PC-9 (cell line): Measurements from ENCODE around the gene RFTN2. TPM values are rescaled to one million over a fixed set of nuclear protein-coding genes. Genes with fewer than 3 reads are reported as not detected.
"Not testable (repeated sequence)": the region's sequence is repeated elsewhere in the genome, so short reads cannot be mapped to it uniquely, and the experiment has no call there.

Experiments
- BruUV-seq: library from RNA; stranded (reverse); fragments of 400-500 nt; replicated peaks from 2 replicates; lab custom pipeline; 2021; lab: Mats Ljungman, UMichigan
- CTCF ChIA-PET: fragments of 300-600 bp; sonication (Branson Sonifier 250); formaldehyde crosslinking; loops from one replicate; lab custom pipeline; 2022; ENCODE audit warnings: antibody characterized with exemption; lab: Charles Lee
- POLR2A ChIA-PET: fragments of 300-600 bp; sonication (Branson Sonifier 250); formaldehyde crosslinking; loops from one replicate; lab custom pipeline; 2022; ENCODE audit warnings: antibody characterized with exemption; ENCODE audit not compliant: unreplicated experiment; lab: Charles Lee
- DNase-seq, 2 experiments: peaks; one replicate each; pipeline versions ENCODE4 v3.0.0 to v3.0.0-alpha.2; 2015 to 2022; ENCODE audit warnings: mixed read lengths in 1 of 2
- H2AFZ ChIP-seq: fragments of 200-600 bp; sonication (generic); 2 replicates; pipeline ENCODE4 v1.8.1; 2017; ENCODE audit warnings: antibody characterized with exemption
- H3F3A ChIP-seq: fragments of 200-600 bp; sonication (generic); 2 replicates; pipeline ENCODE4 v1.8.1; 2017; ENCODE audit warnings: antibody characterized with exemption, mild to moderate bottlenecking, low read depth; ENCODE audit not compliant: insufficient read depth
- H3K27ac ChIP-seq: fragments of 200-600 bp; sonication (generic); 2 replicates; pipeline ENCODE4 v1.6.1; 2016; ENCODE audit warnings: mixed run types
- H3K27me3 ChIP-seq: fragments of 200-600 bp; sonication (generic); 2 replicates; pipeline ENCODE4 v1.6.1; 2016; ENCODE audit warnings: low read depth, mixed run types; ENCODE audit not compliant: insufficient read depth
- H3K36me3 ChIP-seq: fragments of 200-600 bp; sonication (generic); 2 replicates; pipeline ENCODE4 v1.6.1; 2016; ENCODE audit warnings: low read depth, mixed run types
- H3K4me1 ChIP-seq: fragments of 200-600 bp; sonication (generic); replicated peaks from 2 replicates; pipeline ENCODE4 v1.6.1; 2016; ENCODE audit warnings: mixed run types; ENCODE audit not compliant: insufficient read depth
- H3K4me2 ChIP-seq: fragments of 200-600 bp; sonication (generic); 2 replicates; pipeline ENCODE4 v1.6.1; 2017; ENCODE audit warnings: mixed run types
- H3K4me3 ChIP-seq: fragments of 200-600 bp; sonication (generic); 2 replicates; pipeline ENCODE4 v1.6.1; 2016; ENCODE audit warnings: mixed run types
- H3K79me2 ChIP-seq: fragments of 200-600 bp; sonication (generic); 2 replicates; pipeline ENCODE4 v1.6.1; 2017; ENCODE audit warnings: low read depth, mixed run types
- H3K9me2 ChIP-seq: fragments of 200-600 bp; sonication (generic); 2 replicates; pipeline ENCODE4 v1.8.1; 2017; ENCODE audit warnings: mild to moderate bottlenecking; ENCODE audit not compliant: insufficient read depth
- H3K9me3 ChIP-seq: fragments of 200-600 bp; sonication (generic); 2 replicates; pipeline ENCODE4 v1.8.1; 2016; ENCODE audit warnings: low read depth; ENCODE audit not compliant: insufficient read depth
- H4K20me1 ChIP-seq: fragments of 200-600 bp; sonication (generic); 2 replicates; pipeline ENCODE4 v1.8.1; 2017; ENCODE audit not compliant: insufficient read depth
- EZH2 ChIP-seq: fragments of 200-600 bp; sonication (generic); IDR thresholded peaks from 2 replicates; pipeline ENCODE4 v1.8.0; 2017; ENCODE audit warnings: antibody characterized with exemption, low read depth
- intact Hi-C: fragments of 100-400 bp; cut with micrococcal nuclease; formaldehyde crosslinking; loops from one replicate; pipeline ENCODE4 v1.10.0; 2022; ENCODE audit not compliant: unreplicated experiment
- total RNA-seq: library from RNA; stranded (reverse); gene quantifications from 2 replicates; pipeline ENCODE4 v1.2.3, GENCODE V29; 2021
- TF ChIP-seq, protein P1 (sequence below): fragments of 200-600 bp; sonication (generic); conservative IDR thresholded peaks from 2 replicates; pipeline ENCODE4 v1.6.1; 2017; ENCODE audit warnings: mixed run types, antibody characterized with exemption, mild to moderate bottlenecking, moderate library complexity

RFTN2 gene
- total RNA-seq, 1 experiment from 2014 or later: not detected

DNA sequence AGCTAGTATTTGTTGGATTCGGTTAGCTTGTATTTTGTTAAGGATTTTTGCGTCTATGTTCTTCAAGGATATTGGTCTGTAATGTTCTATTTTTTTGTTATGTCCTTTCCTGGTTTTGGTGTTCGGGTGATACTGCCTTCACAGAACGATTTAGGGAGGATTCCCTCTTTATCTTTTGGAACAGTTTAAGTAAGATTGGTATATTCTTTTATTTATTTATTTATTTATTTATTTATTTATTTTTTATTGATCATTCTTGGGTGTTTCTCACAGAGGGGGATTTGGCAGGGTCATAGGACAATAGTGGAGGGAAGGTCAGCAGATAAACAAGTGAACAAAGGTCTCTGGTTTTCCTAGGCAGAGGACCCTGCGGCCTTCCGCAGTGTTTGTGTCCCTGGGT is 19.8 kb upstream of the RFTN2 start:
- H3K4me2 ChIP-seq, POLR2A ChIA-PET, H3K27me3 ChIP-seq, H3F3A ChIP-seq, BruUV-seq, H4K20me1 ChIP-seq, H3K27ac ChIP-seq, H3K79me2 ChIP-seq, H3K9me3 ChIP-seq, DNase-seq, H2AFZ ChIP-seq, H3K9me2 ChIP-seq, CTCF ChIA-PET, H3K4me3 ChIP-seq, H3K36me3 ChIP-seq, H3K4me1 ChIP-seq: not testable (repeated sequence)
- intact Hi-C loops: loop anchor here (5.0 kb wide), 1 partner anchor 172 kb away; no protein-coding TSS in a partner anchor

GRCh38 chr2:197677483-197677882 is 2.1 kb upstream of the RFTN2 start:
- no peaks in the 10 kb centered on the region for H3K9me2 ChIP-seq
- no peak for DNase-seq
- H2AFZ ChIP-seq: no peak overlapping the region
- no peaks in the 10 kb centered on the region for H3K36me3 ChIP-seq
- TF ChIP-seq, protein P1, sequence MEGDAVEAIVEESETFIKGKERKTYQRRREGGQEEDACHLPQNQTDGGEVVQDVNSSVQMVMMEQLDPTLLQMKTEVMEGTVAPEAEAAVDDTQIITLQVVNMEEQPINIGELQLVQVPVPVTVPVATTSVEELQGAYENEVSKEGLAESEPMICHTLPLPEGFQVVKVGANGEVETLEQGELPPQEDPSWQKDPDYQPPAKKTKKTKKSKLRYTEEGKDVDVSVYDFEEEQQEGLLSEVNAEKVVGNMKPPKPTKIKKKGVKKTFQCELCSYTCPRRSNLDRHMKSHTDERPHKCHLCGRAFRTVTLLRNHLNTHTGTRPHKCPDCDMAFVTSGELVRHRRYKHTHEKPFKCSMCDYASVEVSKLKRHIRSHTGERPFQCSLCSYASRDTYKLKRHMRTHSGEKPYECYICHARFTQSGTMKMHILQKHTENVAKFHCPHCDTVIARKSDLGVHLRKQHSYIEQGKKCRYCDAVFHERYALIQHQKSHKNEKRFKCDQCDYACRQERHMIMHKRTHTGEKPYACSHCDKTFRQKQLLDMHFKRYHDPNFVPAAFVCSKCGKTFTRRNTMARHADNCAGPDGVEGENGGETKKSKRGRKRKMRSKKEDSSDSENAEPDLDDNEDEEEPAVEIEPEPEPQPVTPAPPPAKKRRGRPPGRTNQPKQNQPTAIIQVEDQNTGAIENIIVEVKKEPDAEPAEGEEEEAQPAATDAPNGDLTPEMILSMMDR: no peak
- TF ChIP-seq EZH2: no peak
- intact Hi-C loops: no loop called here
- no peak overlapping the region for H3K4me2 ChIP-seq
- H4K20me1 ChIP-seq: no peaks in the 10 kb centered on the region
- H3K27me3 ChIP-seq: no peaks in the 10 kb centered on the region
- H3F3A ChIP-seq: no peaks in the 10 kb centered on the region
- ChIA-PET CTCF (no interaction called here), POLR2A (no interaction called here)
- no peak overlapping the region for H3K27ac ChIP-seq
- H3K4me1 ChIP-seq: no peaks in the 10 kb centered on the region
- no peak overlapping the region for H3K4me3 ChIP-seq
- H3K79me2 ChIP-seq: no peaks in the 10 kb centered on the region
- BruUV-seq: no TSS peak
- H3K9me3 ChIP-seq: no peaks in the 10 kb centered on the region

DNA sequence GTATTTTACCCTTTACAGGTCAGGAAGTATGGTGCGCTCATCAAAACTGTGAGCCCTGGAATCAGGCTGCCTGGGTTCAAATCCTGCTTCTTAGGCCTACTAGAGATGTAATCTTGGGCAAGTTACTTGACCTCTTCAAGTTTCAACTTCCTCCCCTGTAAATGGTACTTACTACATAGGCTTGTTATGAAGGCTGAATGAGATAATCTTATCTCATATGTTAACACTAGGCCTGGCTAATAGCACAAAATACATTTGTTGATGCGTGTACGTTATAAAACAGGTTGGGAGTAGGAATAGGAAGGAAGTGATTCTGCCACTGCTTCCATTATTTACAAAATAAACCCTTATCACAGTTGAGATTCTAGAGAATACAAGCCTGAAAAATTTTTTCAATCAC is 1.7 kb upstream of the RFTN2 start:
- intact Hi-C loops: no loop called here
- no TSS peak for BruUV-seq
- ChIA-PET POLR2A (no interaction called here), CTCF (no interaction called here)
- Histone ChIP-seq H2AFZ (no peak overlapping the region), H3F3A (no peaks in the 10 kb centered on the region), H3K79me2 (no peaks in the 10 kb centered on the region), H3K4me2 (no peak overlapping the region), H3K9me2 (no peaks in the 10 kb centered on the region), H3K9me3 (no peaks in the 10 kb centered on the region), H3K4me3 (no peak overlapping the region), H4K20me1 (no peaks in the 10 kb centered on the region), H3K4me1 (no peaks in the 10 kb centered on the region), H3K27me3 (no peaks in the 10 kb centered on the region), H3K27ac (no peak overlapping the region), H3K36me3 (no peaks in the 10 kb centered on the region)
- TF ChIP-seq, protein P1: no peak
- no peak for TF ChIP-seq EZH2
- DNase-seq: no peak

DNA sequence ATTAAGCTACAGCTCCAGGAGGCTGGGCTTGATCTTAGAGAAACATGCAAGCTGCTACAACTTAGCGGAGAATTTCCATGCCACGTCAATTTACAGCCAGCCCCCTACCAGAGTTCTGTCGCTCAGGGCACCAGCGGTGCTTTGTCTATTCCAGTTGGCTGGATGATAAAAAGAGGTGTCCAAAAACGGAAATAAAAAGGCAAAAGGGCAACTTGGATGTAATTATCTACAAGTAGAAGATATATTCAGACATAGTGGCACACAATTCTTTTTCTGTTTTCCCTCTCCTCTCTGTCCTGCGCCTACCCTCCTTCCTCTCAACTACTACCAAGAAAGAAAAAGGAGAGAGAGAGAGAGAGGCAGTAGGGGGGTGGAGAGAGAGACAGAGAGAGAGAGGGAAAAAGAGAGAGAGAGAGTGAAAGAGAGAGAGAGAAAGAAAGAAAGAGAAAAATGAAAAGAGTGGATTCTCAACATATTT is 363 bp upstream of the RFTN2 start:
- BruUV-seq: no TSS peak
- no peak for TF ChIP-seq EZH2
- TF ChIP-seq, protein P1: no peak
- CTCF ChIA-PET: no interaction called here

More for the DNA sequence above, 363 bp upstream of the RFTN2 start:
- intact Hi-C loops: no loop called here
- Histone ChIP-seq H3K79me2 (no peaks in the 10 kb centered on the region), H3K27ac (no peak overlapping the region), H3K27me3 (no peaks in the 10 kb centered on the region), H3K9me3 (no peaks in the 10 kb centered on the region), H3K9me2 (no peaks in the 10 kb centered on the region), H3K4me1 (no peaks in the 10 kb centered on the region), H3F3A (no peaks in the 10 kb centered on the region), H3K4me3 (no peak overlapping the region), H2AFZ (no peak overlapping the region), H3K4me2 (no peak overlapping the region), H4K20me1 (no peaks in the 10 kb centered on the region), H3K36me3 (no peaks in the 10 kb centered on the region)
- DNase-seq: no peak
- POLR2A ChIA-PET: no interaction called here
